Lower leg skin (tissue), 3 donors: ENCODE data around the gene ZNF32.

ENCODE experiments used
- POLR2A ChIP-seq, 2 donors: fragments of 450-650 bp; IDR thresholded peaks; one replicate each; pipeline ENCODE4 v1.6.1; 2016 to 2017; ENCODE audit warnings: antibody characterized with exemption in 2 of 2, mild to moderate bottlenecking in 1 of 2, moderate library complexity in 1 of 2
- TF ChIP-seq, protein P1 (sequence below), 3 donors: fragments of 450-650 bp; IDR thresholded peaks; one replicate each; pipeline ENCODE4 v1.5.1; 2016; ENCODE audit warnings: antibody characterized with exemption in 3 of 3, mild to moderate bottlenecking in 3 of 3, moderate library complexity in 2 of 3

DNA sequence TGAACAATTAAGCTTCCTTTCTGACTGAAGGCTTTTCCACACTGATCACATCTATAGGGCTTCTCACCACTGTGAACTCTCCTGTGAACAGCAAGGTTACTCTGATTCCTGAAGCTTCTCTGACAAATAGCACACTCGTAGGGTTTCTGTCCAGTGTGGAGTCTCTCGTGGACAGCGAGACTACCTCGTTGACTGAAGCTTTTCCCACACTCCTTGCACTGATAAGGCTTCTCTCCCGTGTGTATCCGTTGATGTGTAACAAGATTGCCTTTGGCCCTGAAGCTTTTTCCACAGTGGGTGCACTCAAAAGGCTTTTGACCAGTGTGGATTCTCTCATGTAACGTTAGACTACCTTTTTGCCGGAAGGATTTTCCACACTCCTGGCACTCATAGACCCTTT, 4.4 kb downstream of the ZNF32 start:
- TF ChIP-seq, protein P1, sequence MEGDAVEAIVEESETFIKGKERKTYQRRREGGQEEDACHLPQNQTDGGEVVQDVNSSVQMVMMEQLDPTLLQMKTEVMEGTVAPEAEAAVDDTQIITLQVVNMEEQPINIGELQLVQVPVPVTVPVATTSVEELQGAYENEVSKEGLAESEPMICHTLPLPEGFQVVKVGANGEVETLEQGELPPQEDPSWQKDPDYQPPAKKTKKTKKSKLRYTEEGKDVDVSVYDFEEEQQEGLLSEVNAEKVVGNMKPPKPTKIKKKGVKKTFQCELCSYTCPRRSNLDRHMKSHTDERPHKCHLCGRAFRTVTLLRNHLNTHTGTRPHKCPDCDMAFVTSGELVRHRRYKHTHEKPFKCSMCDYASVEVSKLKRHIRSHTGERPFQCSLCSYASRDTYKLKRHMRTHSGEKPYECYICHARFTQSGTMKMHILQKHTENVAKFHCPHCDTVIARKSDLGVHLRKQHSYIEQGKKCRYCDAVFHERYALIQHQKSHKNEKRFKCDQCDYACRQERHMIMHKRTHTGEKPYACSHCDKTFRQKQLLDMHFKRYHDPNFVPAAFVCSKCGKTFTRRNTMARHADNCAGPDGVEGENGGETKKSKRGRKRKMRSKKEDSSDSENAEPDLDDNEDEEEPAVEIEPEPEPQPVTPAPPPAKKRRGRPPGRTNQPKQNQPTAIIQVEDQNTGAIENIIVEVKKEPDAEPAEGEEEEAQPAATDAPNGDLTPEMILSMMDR (IDR thresholded peaks at IDR 0.05), result no peak
- no peak for TF ChIP-seq POLR2A (IDR thresholded peaks at IDR 0.05)
